Measurements from ENCODE around the gene C10orf67. TPM values are rescaled to one million over a fixed set of nuclear protein-coding genes. Genes with fewer than 3 reads are reported as not detected.
A peak's percentile ranks its signal among the peaks of the same experiment; 100 is the strongest.

The C10orf67 gene
- total RNA-seq, 1 donor from 2014 or later: not detected

DNA sequence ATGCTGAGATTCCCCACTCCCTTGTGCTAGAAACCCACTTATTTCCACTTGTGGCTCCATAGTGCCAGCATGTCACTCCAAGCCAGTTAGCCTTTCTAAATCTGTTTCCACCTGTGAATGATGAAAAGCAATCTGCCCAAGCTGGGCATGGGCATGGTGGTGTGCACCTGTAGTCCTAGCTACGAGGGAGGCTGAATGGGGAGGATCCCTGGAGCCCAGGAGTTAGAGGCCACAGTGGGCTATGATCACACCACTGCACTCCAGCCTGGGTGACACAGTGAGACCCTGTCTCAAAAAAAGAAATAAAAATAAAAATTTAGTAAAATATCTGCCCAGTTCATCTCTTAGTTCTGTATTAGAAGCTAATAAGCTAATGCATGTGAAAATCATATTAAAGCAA lies 157.4 kb downstream of the C10orf67 start:
- peaks cover 5% of the 10 kb centered on the region for H3K4me1 Mint-ChIP-seq (ENCODE audit: low read depth)
- H3K27me3 Mint-ChIP-seq (ENCODE audit: low read depth): peaks cover 60% of the 10 kb centered on the region
- no peak for DNase-seq (ENCODE audit: low spot score)
- H3K36me3 Mint-ChIP-seq (ENCODE audit: low read depth): no peaks in the 10 kb centered on the region
- H3K4me3 Mint-ChIP-seq (ENCODE audit: unreplicated experiment): no peak overlapping the region
- TF ChIP-seq, protein P1, sequence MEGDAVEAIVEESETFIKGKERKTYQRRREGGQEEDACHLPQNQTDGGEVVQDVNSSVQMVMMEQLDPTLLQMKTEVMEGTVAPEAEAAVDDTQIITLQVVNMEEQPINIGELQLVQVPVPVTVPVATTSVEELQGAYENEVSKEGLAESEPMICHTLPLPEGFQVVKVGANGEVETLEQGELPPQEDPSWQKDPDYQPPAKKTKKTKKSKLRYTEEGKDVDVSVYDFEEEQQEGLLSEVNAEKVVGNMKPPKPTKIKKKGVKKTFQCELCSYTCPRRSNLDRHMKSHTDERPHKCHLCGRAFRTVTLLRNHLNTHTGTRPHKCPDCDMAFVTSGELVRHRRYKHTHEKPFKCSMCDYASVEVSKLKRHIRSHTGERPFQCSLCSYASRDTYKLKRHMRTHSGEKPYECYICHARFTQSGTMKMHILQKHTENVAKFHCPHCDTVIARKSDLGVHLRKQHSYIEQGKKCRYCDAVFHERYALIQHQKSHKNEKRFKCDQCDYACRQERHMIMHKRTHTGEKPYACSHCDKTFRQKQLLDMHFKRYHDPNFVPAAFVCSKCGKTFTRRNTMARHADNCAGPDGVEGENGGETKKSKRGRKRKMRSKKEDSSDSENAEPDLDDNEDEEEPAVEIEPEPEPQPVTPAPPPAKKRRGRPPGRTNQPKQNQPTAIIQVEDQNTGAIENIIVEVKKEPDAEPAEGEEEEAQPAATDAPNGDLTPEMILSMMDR (IDR thresholded peaks at IDR 0.05): no peak
- H3K27ac Mint-ChIP-seq (ENCODE audit: unreplicated experiment): no peak overlapping the region
- H3K9me3 Mint-ChIP-seq (ENCODE audit: low read depth): no peaks in the 10 kb centered on the region

DNA sequence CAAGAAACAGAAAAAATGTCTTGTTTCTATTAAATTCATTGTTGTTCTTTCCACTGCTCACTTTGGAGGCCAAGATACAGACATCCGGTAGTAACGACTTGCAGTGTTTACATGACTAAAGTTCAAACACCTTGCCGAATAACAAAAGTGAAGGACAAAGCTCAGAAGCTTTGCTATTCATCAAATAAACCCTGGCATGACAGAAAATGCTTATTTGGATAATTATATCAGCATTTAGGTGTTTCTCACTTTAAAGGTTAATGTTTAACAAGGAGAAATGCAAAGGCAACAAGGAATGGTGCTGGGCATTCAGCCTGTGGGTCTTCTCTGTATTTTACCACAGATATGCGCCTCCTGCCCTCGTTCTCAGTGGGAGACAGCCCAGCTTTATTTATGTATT lies 157.9 kb downstream of the C10orf67 start:
- H3K27ac Mint-ChIP-seq (ENCODE audit: unreplicated experiment): no peak overlapping the region
- H3K36me3 Mint-ChIP-seq (ENCODE audit: low read depth): no peaks in the 10 kb centered on the region
- no peak overlapping the region for H3K4me3 Mint-ChIP-seq (ENCODE audit: unreplicated experiment)
- no peaks in the 10 kb centered on the region for H3K9me3 Mint-ChIP-seq (ENCODE audit: low read depth)
- peaks cover 64% of the 10 kb centered on the region for H3K27me3 Mint-ChIP-seq (ENCODE audit: low read depth)
- peaks cover 5% of the 10 kb centered on the region for H3K4me1 Mint-ChIP-seq (ENCODE audit: low read depth)
- TF ChIP-seq, protein P1 (IDR thresholded peaks at IDR 0.05): no peak
- DNase-seq (ENCODE audit: low spot score): no peak

DNA sequence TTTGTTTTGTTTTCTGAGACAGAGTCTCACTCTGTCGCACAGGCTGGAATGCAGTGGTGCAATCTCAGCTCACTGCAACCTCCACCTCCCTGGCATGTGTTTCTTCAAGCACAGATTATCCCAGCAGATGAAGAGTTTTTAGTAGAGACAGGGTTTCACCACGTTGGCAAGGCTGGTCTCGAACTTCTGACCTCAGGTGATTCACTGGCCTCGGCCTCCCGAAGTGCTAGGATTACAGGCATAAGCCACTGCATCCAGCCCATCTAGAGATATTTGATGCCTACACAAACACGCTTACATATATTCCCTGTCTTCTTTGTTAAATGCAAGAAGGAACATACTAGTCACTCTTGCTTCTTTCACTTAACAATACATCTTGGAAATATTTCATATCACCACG lies 158.4 kb downstream of the C10orf67 start:
- Mint-ChIP-seq H3K9me3 (ENCODE audit: low read depth) (no peaks in the 10 kb centered on the region), H3K27ac (ENCODE audit: unreplicated experiment) (no peak overlapping the region), H3K27me3 (ENCODE audit: low read depth) (peaks cover 64% of the 10 kb centered on the region), H3K36me3 (ENCODE audit: low read depth) (no peaks in the 10 kb centered on the region), H3K4me1 (ENCODE audit: low read depth) (peaks cover 4% of the 10 kb centered on the region), H3K4me3 (ENCODE audit: unreplicated experiment) (no peak overlapping the region)
- no peak for DNase-seq (ENCODE audit: low spot score)
- TF ChIP-seq, protein P1 (IDR thresholded peaks at IDR 0.05): no peak

DNA sequence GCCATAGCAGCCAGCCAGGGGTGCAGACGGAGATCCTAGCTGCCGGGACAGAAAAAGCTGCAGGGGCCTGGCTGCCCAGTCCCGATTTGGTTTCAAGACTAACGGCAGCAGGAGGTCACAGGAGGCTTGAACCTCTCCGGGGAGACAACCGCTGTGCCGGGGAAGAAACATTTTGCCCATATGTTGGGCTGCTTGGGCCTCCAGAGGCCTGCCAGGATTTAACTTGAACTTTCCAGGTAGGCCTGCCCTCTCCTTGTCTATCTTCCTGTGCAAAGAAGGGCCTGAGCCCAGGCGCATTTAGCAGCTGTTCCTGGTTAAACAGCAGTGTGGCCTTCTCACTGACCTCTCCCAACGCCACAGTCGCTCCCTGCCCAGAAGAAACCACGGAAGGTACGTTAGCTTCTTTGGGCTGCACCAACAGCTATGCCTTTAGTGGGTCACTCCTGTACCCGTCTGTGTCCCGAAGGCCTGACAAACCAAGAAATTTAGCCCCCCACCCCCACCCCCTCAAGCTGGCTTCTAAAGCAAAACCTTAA lies 169.6 kb downstream of the C10orf67 start:
- no peak for DNase-seq (ENCODE audit: low spot score)
- H3K36me3 Mint-ChIP-seq (ENCODE audit: low read depth): no peaks in the 10 kb centered on the region
- TF ChIP-seq, protein P1 (IDR thresholded peaks at IDR 0.05): no peak
- peaks cover 73% of the 10 kb centered on the region for H3K27me3 Mint-ChIP-seq (ENCODE audit: low read depth)
- H3K9me3 Mint-ChIP-seq (ENCODE audit: low read depth): no peaks in the 10 kb centered on the region
- no peak overlapping the region for H3K27ac Mint-ChIP-seq (ENCODE audit: unreplicated experiment)
- H3K4me1 Mint-ChIP-seq (ENCODE audit: low read depth): peaks cover 8% of the 10 kb centered on the region
- H3K4me3 Mint-ChIP-seq (ENCODE audit: unreplicated experiment): no peak overlapping the region

DNA sequence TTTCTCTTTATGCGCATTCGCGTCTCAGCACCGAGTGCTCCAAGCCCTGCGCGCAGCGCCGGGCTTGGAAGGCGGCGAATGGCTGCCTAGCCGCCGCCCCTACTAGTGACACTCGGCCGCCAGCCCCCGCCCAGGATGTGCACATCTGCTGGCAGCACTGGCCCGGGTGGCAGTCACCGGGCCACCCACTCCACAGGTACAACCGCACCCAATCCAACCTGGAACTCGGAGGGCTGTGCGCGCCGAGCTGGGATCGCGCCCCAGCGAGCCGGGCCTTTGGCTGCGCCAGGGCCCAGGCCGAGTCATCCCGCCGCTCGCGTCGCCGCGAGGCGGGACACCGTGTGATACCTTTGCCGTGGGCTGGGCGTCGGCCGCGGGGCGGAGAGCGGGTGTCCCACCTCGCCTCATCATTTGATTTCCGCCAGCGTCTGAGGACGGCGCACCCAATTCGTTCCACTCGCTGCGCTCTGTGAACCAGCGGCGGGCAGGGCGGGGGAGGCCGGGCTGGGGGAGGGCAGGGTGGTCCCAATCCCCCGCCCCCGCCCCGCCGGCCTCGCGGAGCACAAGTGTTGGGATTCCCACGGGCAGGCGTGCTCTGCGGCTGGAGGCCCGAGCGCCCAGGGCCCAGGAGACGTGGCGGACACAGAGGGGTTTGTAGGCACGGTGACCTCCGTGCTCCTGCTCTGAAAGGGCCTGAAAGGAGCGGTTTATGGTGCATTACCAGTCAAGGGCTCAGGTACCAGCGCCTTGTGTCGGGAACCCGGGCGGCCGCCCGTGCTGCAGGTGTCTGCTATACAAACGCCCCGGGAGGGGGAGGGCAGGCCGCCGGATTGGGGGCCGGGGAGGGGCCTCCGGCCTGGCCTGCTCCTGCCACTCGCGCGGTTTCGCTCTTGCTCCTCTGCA lies 170.3 kb downstream of the C10orf67 start:
- no peak for DNase-seq (ENCODE audit: low spot score)

More for the DNA sequence above, 170.3 kb downstream of the C10orf67 start:
- TF ChIP-seq, protein P1 (IDR thresholded peaks at IDR 0.05): no peak
- Mint-ChIP-seq H3K4me3 (ENCODE audit: unreplicated experiment) (peak overlapping the region; percentile 12), H3K36me3 (ENCODE audit: low read depth) (no peaks in the 10 kb centered on the region), H3K27me3 (ENCODE audit: low read depth) (peaks cover 75% of the 10 kb centered on the region), H3K9me3 (ENCODE audit: low read depth) (no peaks in the 10 kb centered on the region), H3K27ac (ENCODE audit: unreplicated experiment) (no peak overlapping the region), H3K4me1 (ENCODE audit: low read depth) (peaks cover 8% of the 10 kb centered on the region)
